Psoas muscle (tissue), 8 donors: ENCODE measurements around the gene CEP170. TPM values are rescaled to one million over a fixed set of nuclear protein-coding genes. Genes with fewer than 3 reads are reported as not detected.
A peak's percentile ranks its signal among the peaks of the same experiment; 100 is the strongest.

Experiments
- ATAC-seq, 4 donors: fragments of 200-7000 bp; cut with Tn5 transposase; one replicate each; pipeline ENCODE4 v1.9.1; 2020; ENCODE audit warnings: moderate library complexity in 3 of 4, mild to moderate bottlenecking in 2 of 4
- DNase-seq, 2 donors: peaks; one replicate each; pipeline ENCODE4 v3.0.0-alpha.2; 2020
- H3K27ac ChIP-seq: fragments of 200-600 bp; one replicate; pipeline ENCODE4 v1.8.0; 2022
- H3K27me3 ChIP-seq, 3 donors: fragments of 200-600 bp in 1 of 3; one replicate each; pipeline versions ENCODE4 v1.6.1 to v1.8.0; 2013 to 2022; ENCODE audit warnings: low read length in 2 of 3, mild to moderate bottlenecking in 2 of 3, moderate library complexity in 1 of 3; ENCODE audit not compliant: insufficient read depth in 3 of 3
- H3K36me3 ChIP-seq, 2 donors: fragments of 200-600 bp in 1 of 2; one replicate each; pipeline versions ENCODE4 v1.6.1 to v1.8.0; 2013 to 2022; ENCODE audit warnings: low read depth in 1 of 2, mild to moderate bottlenecking in 1 of 2, moderate library complexity in 1 of 2; ENCODE audit not compliant: insufficient read depth in 1 of 2
- H3K4me1 ChIP-seq: fragments of 200-600 bp; one replicate; pipeline ENCODE4 v1.8.0; 2022
- H3K4me3 ChIP-seq: fragments of 200-600 bp; one replicate; pipeline ENCODE4 v1.8.0; 2022; ENCODE audit warnings: mild to moderate bottlenecking
- H3K9me3 ChIP-seq: fragments of 200-600 bp; one replicate; pipeline ENCODE4 v1.8.0; 2022
- WGBS, 3 donors: extraction: QIAGEN DNeasy Blood & Tissue Kit; methylation state at CpG; one replicate each; pipeline versions ENCODE4 v1.1.6 to v1.1.7; 2013; 5-methylcytosine and 5-hydroxymethylcytosine counted together
- intact Hi-C, 2 donors: fragments of 100-400 bp; cut with DNase I; formaldehyde crosslinking; loops; one replicate each; pipeline versions ENCODE4 v1.11.0 to v1.14.2; 2022
- polyA plus RNA-seq, 3 donors: library from polyadenylated mRNA; stranded (reverse); fragments of 200-250 nt; gene quantifications; one replicate each; pipeline ENCODE4 v1.2.3, GENCODE V29; 2013
- total RNA-seq, 4 donors: library from RNA; stranded (reverse); fragmentation: NEBNext Ultra II Directional in 2 of 4; extraction: Animal tissue kit (Norgen Biotek cat#: 25700) in 2 of 4; gene quantifications; one replicate each; pipeline versions ENCODE4 v1.2.1 to v1.2.4, GENCODE V29; 2021 to 2023
- TF ChIP-seq, protein P1 (sequence below): fragments of 200-600 bp; IDR thresholded peaks from one replicate; pipeline ENCODE4 v1.8.0; 2022; ENCODE audit warnings: antibody characterized with exemption
- donor health status: healthy with polysubstance abuse.
- donor health status: DM: no; HTN: no; CAD: no; lungs with moderate emphysema.
- donor health status: Bipolar disorder and iron deficiency.
- donor health status: healthy.
- donor health status: DM: yes; HTN: yes; CAD: no.
- donor health status: DM: no; HTN: no; CAD: no.
- donor health status: DM: no; HTN: no; CAD: no.
- donor health status: DM: yes; HTN: yes; CAD: no.

Gene CEP170
- total and polyA plus RNA-seq, 7 donors, result 9.1 to 35.1 (median 22.9) TPM

DNA sequence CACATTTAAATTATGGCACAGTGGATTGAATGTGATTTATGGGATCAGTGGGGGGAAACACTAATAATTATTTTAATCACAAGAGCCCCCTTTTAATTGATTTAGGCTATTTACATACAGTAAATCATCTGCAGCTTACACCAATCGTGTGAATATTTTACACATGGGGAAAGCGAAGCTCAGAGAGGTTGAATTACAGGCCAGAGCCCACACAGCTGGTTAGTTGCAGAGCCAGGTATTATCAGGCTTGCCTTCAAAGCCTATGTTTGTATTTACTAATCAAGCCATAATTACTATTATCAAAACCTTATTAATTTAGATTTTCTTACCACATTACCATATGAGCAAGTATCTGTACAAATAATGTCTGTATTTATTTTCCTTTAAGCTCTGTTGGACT, 1.5 kb upstream of the CEP170 start:
- Histone ChIP-seq H3K27me3 (no peaks in the 10 kb centered on the region), H3K4me3 (peak overlapping the region; percentile 87), H3K4me1 (peaks cover 41% of the 10 kb centered on the region), H3K27ac (peak overlapping the region; percentile 97), H3K36me3 (no peaks in the 10 kb centered on the region), H3K9me3 (no peaks in the 10 kb centered on the region)
- TF ChIP-seq, protein P1, sequence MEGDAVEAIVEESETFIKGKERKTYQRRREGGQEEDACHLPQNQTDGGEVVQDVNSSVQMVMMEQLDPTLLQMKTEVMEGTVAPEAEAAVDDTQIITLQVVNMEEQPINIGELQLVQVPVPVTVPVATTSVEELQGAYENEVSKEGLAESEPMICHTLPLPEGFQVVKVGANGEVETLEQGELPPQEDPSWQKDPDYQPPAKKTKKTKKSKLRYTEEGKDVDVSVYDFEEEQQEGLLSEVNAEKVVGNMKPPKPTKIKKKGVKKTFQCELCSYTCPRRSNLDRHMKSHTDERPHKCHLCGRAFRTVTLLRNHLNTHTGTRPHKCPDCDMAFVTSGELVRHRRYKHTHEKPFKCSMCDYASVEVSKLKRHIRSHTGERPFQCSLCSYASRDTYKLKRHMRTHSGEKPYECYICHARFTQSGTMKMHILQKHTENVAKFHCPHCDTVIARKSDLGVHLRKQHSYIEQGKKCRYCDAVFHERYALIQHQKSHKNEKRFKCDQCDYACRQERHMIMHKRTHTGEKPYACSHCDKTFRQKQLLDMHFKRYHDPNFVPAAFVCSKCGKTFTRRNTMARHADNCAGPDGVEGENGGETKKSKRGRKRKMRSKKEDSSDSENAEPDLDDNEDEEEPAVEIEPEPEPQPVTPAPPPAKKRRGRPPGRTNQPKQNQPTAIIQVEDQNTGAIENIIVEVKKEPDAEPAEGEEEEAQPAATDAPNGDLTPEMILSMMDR, result no peak
- DNase-seq (no peak), ATAC-seq (no peak)
- intact Hi-C loops, result no loop called here
- WGBS, 3 donors, result 20 to 34% (median 28%) methylated on average over 2 of the region's 2 CpGs

DNA sequence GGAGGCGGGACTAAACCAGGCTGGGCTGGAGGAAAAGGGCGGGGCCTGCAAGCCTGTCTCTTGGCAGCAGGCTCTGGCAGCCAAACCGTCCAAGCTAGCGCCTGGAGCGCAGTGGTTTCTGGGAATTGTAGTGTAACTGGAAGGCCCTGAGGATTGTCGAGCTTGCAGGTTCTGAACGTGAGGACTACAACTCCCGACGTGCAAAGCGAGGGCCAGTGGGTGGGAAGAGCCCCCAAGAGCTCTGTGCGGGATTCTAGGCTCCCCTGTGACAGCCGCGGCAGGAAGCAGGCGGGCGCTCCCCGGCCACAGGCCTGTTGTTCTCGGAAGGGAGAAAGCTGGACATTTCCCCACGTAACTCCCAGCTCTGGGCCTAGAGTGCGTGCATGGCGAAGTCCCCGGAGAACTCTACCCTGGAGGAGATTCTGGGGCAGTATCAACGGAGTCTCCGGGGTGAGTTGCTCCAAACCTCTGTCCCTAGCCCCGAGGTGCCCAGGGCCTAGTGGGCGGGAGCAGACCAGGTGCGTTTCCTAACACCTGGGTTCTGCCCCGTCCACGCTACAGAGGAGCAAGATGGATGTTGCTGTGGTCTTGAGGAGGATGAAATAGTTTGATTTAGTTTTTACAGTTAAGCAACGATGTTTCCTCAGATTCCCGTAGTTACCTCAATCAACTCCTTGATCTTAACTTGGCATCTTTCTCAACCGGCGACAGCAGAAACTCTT, 871 bp upstream of the CEP170 start, which contains the start of gene SDCCAG8:
Gene SDCCAG8 (plus strand): TSS at position 251 of the 722 bp plus-strand sequence. CDS start 133 bp downstream, at position 384.
- WGBS, 3 donors, result 0 to 1% (median 0%) methylated on average over 31 to 32 of the region's 32 CpGs
- intact Hi-C loops, result no loop called here

DNA sequence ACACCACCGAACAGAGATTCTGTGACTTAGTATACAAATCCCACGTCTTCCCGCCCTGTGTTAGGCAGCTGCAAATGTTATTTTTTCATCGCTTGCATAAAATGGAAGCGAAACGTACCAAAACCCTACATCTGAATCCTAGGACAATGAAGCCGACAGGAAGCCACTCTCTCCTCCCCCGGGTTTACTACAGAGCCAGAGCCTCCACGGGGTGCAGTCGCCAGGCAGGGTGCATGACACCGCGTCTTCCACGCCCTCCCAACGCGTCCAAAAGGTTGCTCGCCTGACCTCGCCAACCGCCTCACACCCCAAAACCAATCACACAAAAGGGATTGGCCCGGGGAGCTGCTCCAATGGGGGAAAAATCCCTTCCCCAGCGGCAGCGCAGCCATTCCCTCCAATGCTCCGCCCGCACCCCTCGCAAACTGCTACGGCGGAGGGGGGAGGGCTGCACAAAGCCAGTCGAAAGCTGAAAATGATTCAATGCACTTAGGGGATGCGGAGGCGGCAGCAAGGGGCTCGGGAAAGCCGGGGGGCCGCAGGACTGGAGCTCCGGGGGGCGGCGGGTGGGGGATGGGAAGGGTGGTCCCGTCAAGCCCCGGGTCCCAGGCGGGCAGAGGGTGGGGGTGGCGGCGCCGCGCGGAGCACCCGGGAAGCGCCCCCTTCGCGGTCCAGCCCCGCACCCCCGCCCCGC, 701 bp downstream of the CEP170 start:
- TF ChIP-seq, protein P1, result no peak
- peaks cover 59% of the 10 kb centered on the region for H3K4me1 ChIP-seq
- ATAC-seq, result peak; percentile 22 to 32 (median 28)

More for the DNA sequence above, 871 bp upstream of the CEP170 start, which contains the start of gene SDCCAG8:
- Histone ChIP-seq H3K27ac (peak within 1 kb of the TSS; percentile 97), H3K4me1 (peaks cover 48% of the 10 kb centered on the region), H3K9me3 (no peaks in the 10 kb centered on the region), H3K4me3 (peak within 1 kb of the TSS; percentile 87), H3K36me3 (no peaks in the 10 kb centered on the region), H3K27me3 (no peaks in the 10 kb centered on the region)
- TF ChIP-seq, protein P1, result no peak
- DNase-seq (peak; percentile 97 to 99), ATAC-seq (peak; percentile 90 to 93 (median 90))

DNA sequence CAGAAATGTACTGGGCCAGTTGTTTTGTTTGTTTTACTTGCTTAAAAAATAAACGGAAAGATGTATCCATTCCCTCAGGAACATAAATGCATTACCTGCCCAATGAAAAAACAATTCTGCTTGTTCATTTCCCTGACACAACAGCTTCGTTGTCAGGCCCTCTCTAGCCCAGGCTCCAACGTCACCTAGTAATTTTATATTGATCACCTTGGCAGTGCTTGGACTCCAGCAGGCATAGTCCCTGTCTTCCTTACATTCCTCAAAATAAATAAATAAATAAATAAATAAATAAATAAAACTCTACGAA, 1.2 kb downstream of the CEP170 start:
- H3K9me3 ChIP-seq, result no peaks in the 10 kb centered on the region
- TF ChIP-seq, protein P1, result no peak
- 0 to 1% (median 1%) methylated on average over 4 of the region's 4 CpGs for WGBS, 3 donors
- no peaks in the 10 kb centered on the region for H3K27me3 ChIP-seq
- peak overlapping the region; percentile 87 for H3K4me3 ChIP-seq
- H3K36me3 ChIP-seq, result no peaks in the 10 kb centered on the region
- ATAC-seq (no peak), DNase-seq (no peak)
- intact Hi-C loops, result no loop called here
- H3K27ac ChIP-seq, result peak overlapping the region; percentile 97
- peaks cover 64% of the 10 kb centered on the region for H3K4me1 ChIP-seq

More for the DNA sequence above, 701 bp downstream of the CEP170 start:
- Histone ChIP-seq H3K4me3 (peak overlapping the region; percentile 87), H3K36me3 (no peaks in the 10 kb centered on the region), H3K27me3 (no peaks in the 10 kb centered on the region), H3K27ac (peak overlapping the region; percentile 97), H3K9me3 (no peaks in the 10 kb centered on the region)
- DNase-seq, result peak; percentile 76 to 86
- WGBS, 3 donors, result 0% methylated on average over 32 to 50 of the region's 50 CpGs
- intact Hi-C loops, result no loop called here
